A673 (cell line): ENCODE measurements around the gene REV3L. TPM values are rescaled to one million over a fixed set of nuclear protein-coding genes. Genes with fewer than 3 reads are reported as not detected.

Experiments used
- BruUV-seq: library from RNA; stranded (reverse); fragments of 400-500 nt; replicated peaks from 2 replicates; lab custom pipeline; 2021; lab: Mats Ljungman, UMichigan
- CTCF ChIA-PET: fragments of 300-600 bp; sonication (Branson Sonifier 250); formaldehyde crosslinking; loops from one replicate; lab custom pipeline; 2022; ENCODE audit warnings: antibody characterized with exemption; lab: Charles Lee
- POLR2A ChIA-PET: fragments of 300-600 bp; sonication (Branson Sonifier 250); formaldehyde crosslinking; loops from one replicate; lab custom pipeline; 2022; ENCODE audit warnings: antibody characterized with exemption; ENCODE audit not compliant: low non-redundant PET; lab: Charles Lee
- DNase-seq: peaks from one replicate; pipeline ENCODE4 v3.0.0-alpha.2; 2015; ENCODE audit warnings: low spot score
- H3K27ac ChIP-seq: fragments of 200-600 bp; sonication (generic); 2 replicates; pipeline ENCODE4 v1.5.1; 2016; ENCODE audit warnings: mixed run types, low read depth, mild to moderate bottlenecking, mixed read lengths, antibody characterized with exemption, low read length; ENCODE audit not compliant: poor library complexity, severe bottlenecking
- H3K27me3 ChIP-seq: fragments of 200-600 bp; sonication (generic); replicated peaks from 2 replicates; pipeline ENCODE4 v1.6.1; 2017; ENCODE audit warnings: mixed run types, low read depth, mild to moderate bottlenecking, mixed read lengths, antibody characterized with exemption, low read length; ENCODE audit not compliant: insufficient read depth, poor library complexity
- H3K36me3 ChIP-seq: fragments of 200-600 bp; sonication (generic); 2 replicates; pipeline ENCODE4 v1.6.1; 2016; ENCODE audit warnings: mixed run types, mild to moderate bottlenecking, mixed read lengths, antibody characterized with exemption, low read length; ENCODE audit not compliant: insufficient read depth, poor library complexity, severe bottlenecking
- H3K4me1 ChIP-seq: fragments of 200-600 bp; sonication (generic); 2 replicates; pipeline ENCODE4 v1.6.1; 2017; ENCODE audit warnings: mixed run types, mild to moderate bottlenecking, mixed read lengths, antibody characterized with exemption, low read length; ENCODE audit not compliant: insufficient read depth, poor library complexity, severe bottlenecking
- H3K4me3 ChIP-seq: fragments of 200-600 bp; sonication (generic); 2 replicates; pipeline ENCODE4 v1.5.1; 2016; ENCODE audit warnings: low read depth, mixed run types, mild to moderate bottlenecking, mixed read lengths, low read length; ENCODE audit not compliant: poor library complexity, severe bottlenecking
- H3K9me3 ChIP-seq: fragments of 200-600 bp; sonication (generic); 2 replicates; pipeline ENCODE4 v1.6.1; 2016; ENCODE audit warnings: mixed run types, low read depth, mild to moderate bottlenecking, mixed read lengths, antibody characterized with exemption, low read length; ENCODE audit not compliant: poor library complexity, severe bottlenecking
- CTCF ChIP-seq: fragments of 300-800, 200-600 bp; sonication (generic); conservative IDR thresholded peaks from 2 replicates; pipeline ENCODE4 v1.5.1; 2017; ENCODE audit warnings: low read depth, mild to moderate bottlenecking, antibody characterized with exemption, low read length, moderate library complexity, mixed read lengths
- EZH2 ChIP-seq: fragments of 200-600 bp; sonication (generic); IDR thresholded peaks from 2 replicates; pipeline ENCODE4 v1.6.1; 2017; ENCODE audit warnings: borderline replicate concordance, low read depth, mild to moderate bottlenecking, mixed read lengths, antibody characterized with exemption, low read length; ENCODE audit not compliant: poor library complexity, severe bottlenecking
- intact Hi-C: fragments of 100-400 bp; cut with micrococcal nuclease; formaldehyde crosslinking; loops from one replicate; pipeline ENCODE4 v1.10.0; 2022; ENCODE audit not compliant: unreplicated experiment
- total RNA-seq: library from RNA; stranded (reverse); gene quantifications from 2 replicates; pipeline ENCODE4 v1.2.3, GENCODE V29; 2021

Gene REV3L
- total RNA-seq, 1 experiment from 2014 or later, result 24.0 TPM

GRCh38 chr6:111276335-111276734, 206.7 kb downstream of the REV3L start:
- Histone ChIP-seq H3K4me3 (no peak overlapping the region), H3K27me3 (no peaks in the 10 kb centered on the region), H3K36me3 (peaks cover 20% of the 10 kb centered on the region), H3K4me1 (no peaks in the 10 kb centered on the region), H3K27ac (no peak overlapping the region), H3K9me3 (peaks cover 8% of the 10 kb centered on the region)
- ChIA-PET POLR2A (no interaction called here), CTCF (no interaction called here)
- no TSS peak for BruUV-seq
- DNase-seq, result no peak
- intact Hi-C loops, result no loop called here
- TF ChIP-seq EZH2 (no peak), CTCF (no peak)

GRCh38 chr6:111274593-111275217, 208.3 kb downstream of the REV3L start:
- Histone ChIP-seq H3K27me3 (no peaks in the 10 kb centered on the region), H3K4me1 (no peaks in the 10 kb centered on the region), H3K27ac (no peak overlapping the region), H3K9me3 (peaks cover 8% of the 10 kb centered on the region), H3K36me3 (peaks cover 20% of the 10 kb centered on the region), H3K4me3 (no peak overlapping the region)
- ChIA-PET CTCF (no interaction called here), POLR2A (no interaction called here)
- DNase-seq, result no peak
- BruUV-seq, result no TSS peak
- intact Hi-C loops, result no loop called here
- no peak for TF ChIP-seq EZH2
- no peak for TF ChIP-seq CTCF

- H3K27me3 ChIP-seq, result no peaks in the 10 kb centered on the region
- intact Hi-C loops, result no loop called here
- POLR2A ChIA-PET, result no interaction called here
- TF ChIP-seq CTCF, result no peak
- no peak for TF ChIP-seq EZH2
- DNase-seq, result no peak
- CTCF ChIA-PET, result no interaction called here
- peaks cover 18% of the 10 kb centered on the region for H3K36me3 ChIP-seq
- BruUV-seq, result no TSS peak
- H3K9me3 ChIP-seq, result peaks cover 6% of the 10 kb centered on the region
- H3K27ac ChIP-seq, result no peak overlapping the region
- H3K4me3 ChIP-seq, result no peak overlapping the region
- H3K4me1 ChIP-seq, result no peaks in the 10 kb centered on the region
These were observed 212.9 kb downstream of the REV3L start for GRCh38 chr6:111270121-111270520.
